ENCODE data around the gene ADA. TPM values are rescaled to one million over a fixed set of nuclear protein-coding genes. Genes with fewer than 3 reads are reported as not detected.

ADA gene
- 25.7 and 28.3 TPM in 2 replicates for polyA plus RNA-seq (2012; rRNA removed)
- 14.9 and 20.7 TPM in 2 replicates for polyA plus RNA-seq (2012; cell fraction: cytosol; rRNA removed)
- 50.4 and 63.8 TPM in 2 replicates for polyA plus RNA-seq (2012; cell fraction: nucleus; rRNA removed)

DNA sequence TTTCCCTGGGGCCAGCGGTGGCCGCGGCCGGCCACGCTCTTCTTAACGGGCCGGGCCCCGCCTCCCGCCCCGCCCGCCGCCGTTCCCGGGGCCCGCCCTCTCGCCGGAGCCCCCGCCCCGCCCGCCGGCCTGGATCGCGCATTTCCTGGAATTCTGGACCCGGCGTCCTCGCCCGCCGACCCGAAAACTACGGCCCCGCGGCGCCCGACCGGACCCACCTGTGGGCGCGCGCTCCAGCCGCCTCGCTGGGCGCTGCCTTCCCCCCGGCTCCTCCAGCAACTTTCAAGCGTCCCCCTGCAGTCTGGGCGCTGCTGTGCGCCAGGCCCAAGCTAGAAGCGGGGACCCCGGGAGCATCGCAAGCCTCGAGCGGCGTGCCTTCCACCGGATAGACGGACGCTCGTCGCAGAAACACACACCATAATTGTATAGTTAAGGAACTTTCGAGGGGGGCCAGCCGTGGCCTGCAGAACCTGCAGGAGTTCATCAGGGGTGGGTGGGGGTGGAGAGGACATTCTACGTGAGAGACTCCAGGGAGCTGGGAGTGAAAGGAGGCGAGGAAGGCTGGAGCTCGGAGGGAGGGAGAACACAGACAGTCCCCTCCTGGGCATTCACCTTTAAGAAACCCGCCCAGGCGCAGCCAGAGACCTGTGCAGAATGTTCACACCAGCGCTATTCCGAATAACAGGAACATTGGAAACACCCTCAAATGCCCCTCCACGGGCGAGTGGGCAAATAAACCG, at the start of gene ADA:
ADA (minus strand) TSS at position 16 of the 740 bp plus-strand sequence. CDS start 92 bp downstream, outside the sequence.
- Histone ChIP-seq H3K4me3 (ENCODE audit: low read depth in 2 of 2, low read length in 1 of 2) (peak within 1 kb of the TSS; percentile 66 to 96), H3K27me3 (ENCODE audit: insufficient read depth) (no peaks in the 10 kb centered on the region; the same call in 1 of the 2 replicates), H2AFZ (ENCODE audit: low read depth) (peak within 1 kb of the TSS; percentile 83), H3K9me2 (no peaks in the 10 kb centered on the region), H3K4me1 (ENCODE audit: control insufficient read depth in 1 of 2, insufficient read depth in 2 of 2, low read depth in 1 of 2, low read length in 1 of 2) (peaks cover 5 to 8% of the 10 kb centered on the region in 2 experiments; a peak in 2 of 4 replicates), H3K9ac (peak within 1 kb of the TSS; percentile 78; the same call in 1 of the 2 replicates), H3K36me3 (replicated peaks in 1 of 2; ENCODE audit: control insufficient read depth in 1 of 2, insufficient read depth in 2 of 2, low read length in 1 of 2) (no peaks in the 10 kb centered on the region), H3K79me2 (ENCODE audit: insufficient read depth) (0 out of 2 replicates have a peak, but pooled peaks cover 8% of the 10 kb centered on the region), H3K27ac (ENCODE audit: low read depth in 2 of 2, low read length in 1 of 2) (peak within 1 kb of the TSS; percentile 59 to 66), H3K9me3 (no peaks in the 10 kb centered on the region), H4K20me1 (ENCODE audit: insufficient read depth) (no peaks in the 10 kb centered on the region), H3F3A (replicated peaks; ENCODE audit: insufficient read depth) (no peaks in the 10 kb centered on the region), H3K4me2 (peak within 1 kb of the TSS; percentile 79)
- TF ChIP-seq, protein P1, sequence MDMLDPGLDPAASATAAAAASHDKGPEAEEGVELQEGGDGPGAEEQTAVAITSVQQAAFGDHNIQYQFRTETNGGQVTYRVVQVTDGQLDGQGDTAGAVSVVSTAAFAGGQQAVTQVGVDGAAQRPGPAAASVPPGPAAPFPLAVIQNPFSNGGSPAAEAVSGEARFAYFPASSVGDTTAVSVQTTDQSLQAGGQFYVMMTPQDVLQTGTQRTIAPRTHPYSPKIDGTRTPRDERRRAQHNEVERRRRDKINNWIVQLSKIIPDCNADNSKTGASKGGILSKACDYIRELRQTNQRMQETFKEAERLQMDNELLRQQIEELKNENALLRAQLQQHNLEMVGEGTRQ (IDR thresholded peaks at IDR 0.05; ENCODE audit: borderline replicate concordance, low read depth, low read length): no peak
- TF ChIP-seq TEAD4 (IDR thresholded peaks at IDR 0.05; ENCODE audit: borderline replicate concordance, insufficient read depth) (0 out of 2 replicates have a peak, but pooled peaks have one; percentile 4), MXI1 (IDR thresholded peaks at IDR 0.05; ENCODE audit: low read depth, low read length) (peak; percentile 38; the same call in 1 of the 2 replicates), ELF1 (IDR thresholded peaks at IDR 0.05) (peak; percentile 46; the same call in 1 of the 2 replicates), FOXJ3 (CRISPR knock-in tag; IDR thresholded peaks at IDR 0.05) (no peak), MEF2A (IDR thresholded peaks at IDR 0.05; ENCODE audit: borderline replicate concordance, low read depth) (no peak), EZH2phosphoT487 (IDR thresholded peaks at IDR 0.05; ENCODE audit: borderline replicate concordance, low read depth) (no peak), TAF1 (IDR thresholded peaks at IDR 0.05; ENCODE audit: borderline replicate concordance, low read depth, low read length) (no peak)
- TF ChIP-seq, protein P2, sequence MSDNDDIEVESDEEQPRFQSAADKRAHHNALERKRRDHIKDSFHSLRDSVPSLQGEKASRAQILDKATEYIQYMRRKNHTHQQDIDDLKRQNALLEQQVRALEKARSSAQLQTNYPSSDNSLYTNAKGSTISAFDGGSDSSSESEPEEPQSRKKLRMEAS (IDR thresholded peaks at IDR 0.05; ENCODE audit: low read depth): peak; percentile 81; the same call in 1 of the 2 replicates
- TF ChIP-seq, protein P3, sequence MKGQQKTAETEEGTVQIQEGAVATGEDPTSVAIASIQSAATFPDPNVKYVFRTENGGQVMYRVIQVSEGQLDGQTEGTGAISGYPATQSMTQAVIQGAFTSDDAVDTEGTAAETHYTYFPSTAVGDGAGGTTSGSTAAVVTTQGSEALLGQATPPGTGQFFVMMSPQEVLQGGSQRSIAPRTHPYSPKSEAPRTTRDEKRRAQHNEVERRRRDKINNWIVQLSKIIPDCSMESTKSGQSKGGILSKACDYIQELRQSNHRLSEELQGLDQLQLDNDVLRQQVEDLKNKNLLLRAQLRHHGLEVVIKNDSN (IDR thresholded peaks at IDR 0.05; ENCODE audit: borderline replicate concordance, low read depth): no peak
- POLR2A ChIA-PET: interaction anchor here (0.9 to 1.1 kb wide), 2 partner anchors 9 to 32 kb away, joined by 4 read pairs; no protein-coding TSS in a partner anchor
- CTCF ChIA-PET: interaction anchor here (1.9 kb wide), 1 partner anchor 33 kb away, joined by 6 read pairs; no protein-coding TSS in a partner anchor
- WGBS (ENCODE audit: low lambda C conversion rate): under 1% methylated on average over 39 of the region's 68 CpGs
- DNase-seq: peak; percentile 94

DNA sequence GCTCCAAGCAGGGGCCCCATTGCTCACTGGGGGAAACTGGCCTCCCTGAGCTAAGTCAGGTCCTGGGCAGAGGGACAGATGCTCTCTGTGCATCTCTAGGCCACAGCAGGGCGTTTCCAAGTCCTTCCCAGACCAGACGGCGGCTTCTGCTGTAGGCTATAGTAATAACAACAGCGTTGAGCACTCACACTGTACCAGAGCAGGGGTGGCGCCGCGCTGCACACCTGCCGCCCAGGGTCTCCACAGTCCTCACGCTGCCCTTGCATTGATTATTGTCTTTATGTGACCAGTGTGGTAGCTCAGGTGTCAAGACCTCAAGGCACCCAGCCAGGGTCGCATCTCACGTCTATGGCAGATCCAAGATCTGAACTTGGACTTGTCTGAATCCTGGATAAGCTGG, 48.8 kb upstream of the ADA start:
- 93% methylated on average over 9 of the region's 11 CpGs for WGBS (ENCODE audit: low lambda C conversion rate)
- H3K9ac ChIP-seq: no peak overlapping the region
- H3K4me1 ChIP-seq (ENCODE audit: control insufficient read depth in 1 of 2, insufficient read depth in 2 of 2, low read depth in 1 of 2, low read length in 1 of 2): peaks cover 9 to 10% of the 10 kb centered on the region in 2 experiments; a peak in 3 of 4 replicates
- TF ChIP-seq, protein P4, sequence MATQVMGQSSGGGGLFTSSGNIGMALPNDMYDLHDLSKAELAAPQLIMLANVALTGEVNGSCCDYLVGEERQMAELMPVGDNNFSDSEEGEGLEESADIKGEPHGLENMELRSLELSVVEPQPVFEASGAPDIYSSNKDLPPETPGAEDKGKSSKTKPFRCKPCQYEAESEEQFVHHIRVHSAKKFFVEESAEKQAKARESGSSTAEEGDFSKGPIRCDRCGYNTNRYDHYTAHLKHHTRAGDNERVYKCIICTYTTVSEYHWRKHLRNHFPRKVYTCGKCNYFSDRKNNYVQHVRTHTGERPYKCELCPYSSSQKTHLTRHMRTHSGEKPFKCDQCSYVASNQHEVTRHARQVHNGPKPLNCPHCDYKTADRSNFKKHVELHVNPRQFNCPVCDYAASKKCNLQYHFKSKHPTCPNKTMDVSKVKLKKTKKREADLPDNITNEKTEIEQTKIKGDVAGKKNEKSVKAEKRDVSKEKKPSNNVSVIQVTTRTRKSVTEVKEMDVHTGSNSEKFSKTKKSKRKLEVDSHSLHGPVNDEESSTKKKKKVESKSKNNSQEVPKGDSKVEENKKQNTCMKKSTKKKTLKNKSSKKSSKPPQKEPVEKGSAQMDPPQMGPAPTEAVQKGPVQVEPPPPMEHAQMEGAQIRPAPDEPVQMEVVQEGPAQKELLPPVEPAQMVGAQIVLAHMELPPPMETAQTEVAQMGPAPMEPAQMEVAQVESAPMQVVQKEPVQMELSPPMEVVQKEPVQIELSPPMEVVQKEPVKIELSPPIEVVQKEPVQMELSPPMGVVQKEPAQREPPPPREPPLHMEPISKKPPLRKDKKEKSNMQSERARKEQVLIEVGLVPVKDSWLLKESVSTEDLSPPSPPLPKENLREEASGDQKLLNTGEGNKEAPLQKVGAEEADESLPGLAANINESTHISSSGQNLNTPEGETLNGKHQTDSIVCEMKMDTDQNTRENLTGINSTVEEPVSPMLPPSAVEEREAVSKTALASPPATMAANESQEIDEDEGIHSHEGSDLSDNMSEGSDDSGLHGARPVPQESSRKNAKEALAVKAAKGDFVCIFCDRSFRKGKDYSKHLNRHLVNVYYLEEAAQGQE (IDR thresholded peaks at IDR 0.05; ENCODE audit: low read depth, low read length): no peak
- TF ChIP-seq TAF1 (IDR thresholded peaks at IDR 0.05; ENCODE audit: borderline replicate concordance, low read depth, low read length): no peak
- no peak for TF ChIP-seq EZH2phosphoT487 (IDR thresholded peaks at IDR 0.05; ENCODE audit: borderline replicate concordance, low read depth)
- no peak for TF ChIP-seq GATA2 (CRISPR knock-in tag; IDR thresholded peaks at IDR 0.05)
- TF ChIP-seq SIN3A (IDR thresholded peaks at IDR 0.05; ENCODE audit: borderline replicate concordance, low read depth, low read length): no peak
- no peak for TF ChIP-seq FOXJ3 (CRISPR knock-in tag; IDR thresholded peaks at IDR 0.05)
- TF ChIP-seq RAD21 (IDR thresholded peaks at IDR 0.05; ENCODE audit: low read length): no peak
- no peak for TF ChIP-seq FOSL2 (IDR thresholded peaks at IDR 0.05; ENCODE audit: borderline replicate concordance, low read depth)
- TF ChIP-seq, protein P1 (IDR thresholded peaks at IDR 0.05; ENCODE audit: borderline replicate concordance, low read depth, low read length): no peak
- TF ChIP-seq TCF12 (IDR thresholded peaks at IDR 0.05): no peak

More for the DNA sequence above, 48.8 kb upstream of the ADA start:
- H3K79me2 ChIP-seq (ENCODE audit: insufficient read depth): no peaks in the 10 kb centered on the region
- H3K4me2 ChIP-seq: no peak overlapping the region
- H2AFZ ChIP-seq (ENCODE audit: low read depth): no peak overlapping the region
- ChIA-PET CTCF (interaction anchor here (1.0 to 7.0 kb wide), 4 partner anchors 12 to 167 kb away, joined by 3 to 61 read pairs (median 4); no protein-coding TSS in a partner anchor), POLR2A (no interaction called here)
- H3F3A ChIP-seq (replicated peaks; ENCODE audit: insufficient read depth): peaks cover 8% of the 10 kb centered on the region
- DNase-seq: no peak
- no peaks in the 10 kb centered on the region for H3K27me3 ChIP-seq (ENCODE audit: insufficient read depth)
- no peaks in the 10 kb centered on the region for H3K36me3 ChIP-seq (replicated peaks in 1 of 2; ENCODE audit: control insufficient read depth in 1 of 2, insufficient read depth in 2 of 2, low read length in 1 of 2)
- no peak overlapping the region for H3K4me3 ChIP-seq (ENCODE audit: low read depth in 2 of 2, low read length in 1 of 2)
- H3K27ac ChIP-seq (ENCODE audit: low read depth in 2 of 2, low read length in 1 of 2): no peak overlapping the region
- no peaks in the 10 kb centered on the region for H4K20me1 ChIP-seq (ENCODE audit: insufficient read depth)
- H3K9me2 ChIP-seq: no peaks in the 10 kb centered on the region
- no peaks in the 10 kb centered on the region for H3K9me3 ChIP-seq

All from SK-N-SH (cell line).